Prostate gland (tissue), 2 donors: ENCODE data around the gene OR13C4. TPM values are rescaled to one million over a fixed set of nuclear protein-coding genes. Genes with fewer than 3 reads are reported as not detected.

ENCODE experiments used
- DNase-seq: peaks from one replicate; pipeline ENCODE4 v3.0.0-alpha.2; 2019; ENCODE audit warnings: low spot score
- H3K27ac ChIP-seq, 2 donors: fragments of 200-600 bp; sonication (generic); 2 replicates each; pipeline ENCODE4 v1.5.1; 2017 to 2019
- H3K27me3 ChIP-seq: fragments of 200-600 bp; sonication (generic); replicated peaks from 2 replicates; pipeline ENCODE4 v1.5.1; 2019; ENCODE audit not compliant: insufficient read depth
- H3K36me3 ChIP-seq, 2 donors: fragments of 200-600 bp; sonication (generic); 1 replicate in 1 of 2; 2 replicates in 1 of 2; pipeline versions ENCODE4 v1.5.1 to v1.8.1; 2017 to 2019
- H3K4me1 ChIP-seq: fragments of 200-600 bp; sonication (generic); replicated peaks from 2 replicates; pipeline ENCODE4 v1.5.1; 2019
- H3K4me3 ChIP-seq, 2 donors: fragments of 200-600 bp; sonication (generic); 2 replicates each; pipeline ENCODE4 v1.5.1; 2017 to 2019
- H3K9me3 ChIP-seq: fragments of 200-600 bp; sonication (generic); 2 replicates; pipeline ENCODE4 v1.5.1; 2017
- POLR2A ChIP-seq: fragments of 450-650 bp; IDR thresholded peaks from one replicate; pipeline ENCODE4 v1.6.1; 2016; ENCODE audit warnings: antibody characterized with exemption, mild to moderate bottlenecking
- POLR2AphosphoS5 ChIP-seq: sonication (generic); formaldehyde crosslinking; IDR thresholded peaks from one replicate; pipeline ENCODE4 v1.6.1; 2017; ENCODE audit warnings: antibody characterized with exemption
- whole genome bisulfite sequencing: methylation state at CpG from one replicate; pipeline ENCODE4 v1.1.5; 2018; 5-methylcytosine and 5-hydroxymethylcytosine counted together
- intact Hi-C: fragments of 100-400 bp; cut with DNase I; formaldehyde crosslinking; loops from one replicate; pipeline ENCODE4 v1.14.2; 2022
- total RNA-seq, 2 donors: library from RNA; depleted of rRNA; stranded (reverse); fragments of >200 nt; gene quantifications; one replicate each; pipeline ENCODE4 v1.1.0, GENCODE V29; 2016
- TF ChIP-seq, protein P1 (sequence below), 4 experiments: fragments of 200-600 bp in 2 of 4; fragments of 450-650 bp in 2 of 4; sonication (generic) in 2 of 4; IDR thresholded peaks; 1 replicate in 3 of 4; 2 replicates in 1 of 4; pipeline ENCODE4 v1.5.1; 2016 to 2019; ENCODE audit warnings: antibody characterized with exemption in 4 of 4, mild to moderate bottlenecking in 2 of 4, moderate library complexity in 2 of 4

OR13C4 gene
- total RNA-seq, 2 donors from 2014 or later: not detected

DNA sequence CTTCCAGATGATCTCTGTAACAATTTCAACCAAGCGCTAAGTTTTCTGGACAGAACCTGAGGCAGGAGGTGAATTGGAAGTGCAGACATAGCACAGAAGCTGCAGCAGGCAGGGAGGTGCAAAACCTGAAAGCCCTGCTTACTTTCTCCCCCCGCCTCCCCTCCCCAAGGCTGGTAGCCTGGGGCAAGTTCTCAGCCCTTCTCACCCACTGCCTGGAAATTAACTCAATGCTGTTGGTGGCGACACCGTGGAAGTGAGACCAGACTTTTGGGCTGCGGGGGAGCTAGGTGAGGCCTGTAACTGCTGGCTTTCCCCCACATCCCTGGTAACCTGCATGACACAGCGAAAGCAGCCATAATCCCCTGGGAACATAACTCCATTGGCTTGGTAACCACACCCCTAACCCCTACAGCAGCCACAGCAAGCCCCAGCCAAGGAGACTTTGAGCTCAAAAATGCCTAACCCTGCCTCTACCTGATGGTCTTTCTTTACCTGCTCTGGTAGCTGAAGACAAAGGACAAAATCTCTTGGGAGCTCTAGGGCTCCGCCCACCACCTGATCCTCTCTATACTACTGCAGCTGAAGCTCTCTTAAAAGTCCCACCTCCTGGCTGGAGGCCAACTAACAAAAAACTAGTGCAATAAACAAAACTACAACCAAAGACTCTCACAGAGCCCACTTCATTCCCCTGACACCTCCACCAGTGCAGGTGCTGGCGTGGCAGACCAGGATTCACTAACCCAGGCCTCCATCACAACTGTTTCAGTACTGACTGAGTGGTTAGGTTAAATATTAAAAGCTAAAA, 30.0 kb upstream of the OR13C4 start:
- no peak overlapping the region for H3K27ac ChIP-seq
- H3K4me1 ChIP-seq: no peaks in the 10 kb centered on the region
- no peaks in the 10 kb centered on the region for H3K36me3 ChIP-seq
- intact Hi-C loops: no loop called here
- H3K4me3 ChIP-seq: no peak overlapping the region
- 83% methylated on average over 8 of the region's 8 CpGs for WGBS
- H3K9me3 ChIP-seq: no peaks in the 10 kb centered on the region
- no peaks in the 10 kb centered on the region for H3K27me3 ChIP-seq
- TF ChIP-seq, protein P1, sequence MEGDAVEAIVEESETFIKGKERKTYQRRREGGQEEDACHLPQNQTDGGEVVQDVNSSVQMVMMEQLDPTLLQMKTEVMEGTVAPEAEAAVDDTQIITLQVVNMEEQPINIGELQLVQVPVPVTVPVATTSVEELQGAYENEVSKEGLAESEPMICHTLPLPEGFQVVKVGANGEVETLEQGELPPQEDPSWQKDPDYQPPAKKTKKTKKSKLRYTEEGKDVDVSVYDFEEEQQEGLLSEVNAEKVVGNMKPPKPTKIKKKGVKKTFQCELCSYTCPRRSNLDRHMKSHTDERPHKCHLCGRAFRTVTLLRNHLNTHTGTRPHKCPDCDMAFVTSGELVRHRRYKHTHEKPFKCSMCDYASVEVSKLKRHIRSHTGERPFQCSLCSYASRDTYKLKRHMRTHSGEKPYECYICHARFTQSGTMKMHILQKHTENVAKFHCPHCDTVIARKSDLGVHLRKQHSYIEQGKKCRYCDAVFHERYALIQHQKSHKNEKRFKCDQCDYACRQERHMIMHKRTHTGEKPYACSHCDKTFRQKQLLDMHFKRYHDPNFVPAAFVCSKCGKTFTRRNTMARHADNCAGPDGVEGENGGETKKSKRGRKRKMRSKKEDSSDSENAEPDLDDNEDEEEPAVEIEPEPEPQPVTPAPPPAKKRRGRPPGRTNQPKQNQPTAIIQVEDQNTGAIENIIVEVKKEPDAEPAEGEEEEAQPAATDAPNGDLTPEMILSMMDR (IDR thresholded peaks at IDR 0.05): no peak
- no peak for TF ChIP-seq POLR2A
- no peak for TF ChIP-seq POLR2AphosphoS5
- DNase-seq: no peak

DNA sequence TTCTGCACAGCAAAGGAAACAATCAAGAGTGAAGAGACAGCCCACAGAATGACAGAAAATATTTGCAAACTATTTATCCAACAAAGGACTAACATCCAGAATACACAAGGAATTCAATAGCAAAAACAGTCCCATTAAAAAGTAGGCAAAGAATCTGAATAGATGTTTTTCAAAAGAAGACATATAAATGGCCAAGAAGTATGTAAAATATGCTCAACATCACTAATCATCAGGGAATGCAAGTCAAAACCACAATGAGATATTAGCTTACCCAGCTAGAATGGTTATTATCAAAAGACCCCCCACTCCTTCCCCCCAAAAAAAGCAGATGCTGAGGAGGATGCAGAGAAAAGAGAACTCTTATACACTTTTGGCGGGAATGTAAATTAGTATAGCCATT, 28.5 kb upstream of the OR13C4 start:
- Histone ChIP-seq H3K9me3 (no peaks in the 10 kb centered on the region), H3K4me1 (no peaks in the 10 kb centered on the region), H3K36me3 (no peaks in the 10 kb centered on the region), H3K27me3 (no peaks in the 10 kb centered on the region), H3K27ac (no peak overlapping the region), H3K4me3 (no peak overlapping the region)
- intact Hi-C loops: no loop called here
- DNase-seq: no peak
- TF ChIP-seq, protein P1 (IDR thresholded peaks at IDR 0.05): no peak
- TF ChIP-seq POLR2A (no peak), POLR2AphosphoS5 (no peak)
- 89% methylated on average over 1 of the region's 1 CpG for WGBS

DNA sequence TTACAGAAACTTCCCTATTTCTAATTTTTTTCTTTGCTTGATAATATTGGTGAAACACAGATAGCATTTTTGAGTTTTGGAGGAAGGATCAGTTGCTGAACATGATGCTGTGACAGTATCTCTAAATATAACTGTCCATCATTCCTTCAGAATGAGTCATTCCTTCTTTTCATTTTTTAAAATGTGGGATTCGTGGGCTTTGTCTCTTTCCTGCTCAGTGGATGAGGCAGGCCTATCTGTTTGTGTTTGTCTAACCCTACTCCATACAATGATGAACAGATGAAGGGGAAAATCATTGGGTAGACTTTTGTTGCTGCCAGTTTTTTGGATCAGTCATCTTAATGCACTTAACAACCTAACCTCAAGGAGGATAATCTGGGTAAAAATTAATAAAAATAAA, 26.3 kb upstream of the OR13C4 start:
- Histone ChIP-seq H3K36me3 (no peaks in the 10 kb centered on the region), H3K4me1 (no peaks in the 10 kb centered on the region), H3K4me3 (no peak overlapping the region), H3K27ac (no peak overlapping the region), H3K27me3 (no peaks in the 10 kb centered on the region), H3K9me3 (no peaks in the 10 kb centered on the region)
- intact Hi-C loops: no loop called here
- DNase-seq: no peak
- TF ChIP-seq, protein P1 (IDR thresholded peaks at IDR 0.05): no peak
- TF ChIP-seq POLR2A: no peak
- TF ChIP-seq POLR2AphosphoS5: no peak
- WGBS: 47% methylated on average over 1 of the region's 1 CpG

DNA sequence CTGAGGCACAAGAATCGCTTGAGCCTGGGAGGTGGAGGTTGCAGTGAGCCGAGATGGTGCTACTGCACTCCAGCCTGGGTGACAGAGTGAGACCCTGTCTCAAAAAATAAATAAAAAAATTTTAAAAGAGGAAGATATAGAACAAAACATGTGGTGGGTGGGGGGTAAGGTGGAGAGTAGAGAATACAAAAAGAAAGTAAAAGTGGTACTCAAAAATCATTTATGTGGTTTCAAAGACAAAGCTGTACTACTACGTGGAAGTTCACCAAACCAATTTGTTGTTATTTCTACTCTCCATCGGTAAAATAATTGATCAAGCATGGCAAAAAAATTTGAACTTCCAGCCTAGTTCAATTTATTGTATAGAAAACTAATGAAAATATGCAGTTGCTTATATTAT, 17.6 kb upstream of the OR13C4 start:
- intact Hi-C loops: no loop called here
- Histone ChIP-seq H3K27ac (no peak overlapping the region), H3K9me3 (no peaks in the 10 kb centered on the region), H3K36me3 (no peaks in the 10 kb centered on the region), H3K27me3 (no peaks in the 10 kb centered on the region), H3K4me3 (no peak overlapping the region), H3K4me1 (no peaks in the 10 kb centered on the region)
- DNase-seq: no peak
- WGBS: 92% methylated on average over 4 of the region's 4 CpGs
- TF ChIP-seq, protein P1 (IDR thresholded peaks at IDR 0.05): no peak
- no peak for TF ChIP-seq POLR2AphosphoS5
- TF ChIP-seq POLR2A: no peak

DNA sequence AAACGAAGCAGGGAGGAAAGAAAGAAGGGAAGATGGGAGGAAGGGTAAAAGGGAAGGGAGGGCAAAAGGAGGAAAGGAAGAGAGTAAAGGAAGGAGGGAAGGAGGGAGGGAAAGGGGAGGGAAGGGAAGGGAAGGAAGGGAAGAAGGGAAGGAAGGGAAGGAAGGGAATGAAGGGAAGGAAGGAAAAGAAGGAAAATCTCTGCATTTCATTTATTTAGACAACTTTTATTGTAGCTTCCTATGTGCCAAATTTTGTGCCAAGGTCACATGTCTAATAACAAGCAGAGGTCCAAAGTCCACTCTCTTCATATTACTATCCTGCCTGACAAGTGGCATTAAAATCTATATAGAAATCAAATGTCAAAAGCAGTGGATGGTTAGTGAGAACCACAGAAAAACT, 12.3 kb upstream of the OR13C4 start:
- TF ChIP-seq POLR2A (no peak), POLR2AphosphoS5 (no peak)
- TF ChIP-seq, protein P1 (IDR thresholded peaks at IDR 0.05): no peak
- DNase-seq: no peak
- Histone ChIP-seq H3K4me3 (no peak overlapping the region), H3K27ac (no peak overlapping the region), H3K4me1 (no peaks in the 10 kb centered on the region), H3K9me3 (no peaks in the 10 kb centered on the region), H3K36me3 (no peaks in the 10 kb centered on the region), H3K27me3 (no peaks in the 10 kb centered on the region)
- intact Hi-C loops: no loop called here
- 28% methylated on average over 1 of the region's 1 CpG for WGBS
